ENCODE data around the gene SUMO3.

The SUMO3 gene

DNA sequence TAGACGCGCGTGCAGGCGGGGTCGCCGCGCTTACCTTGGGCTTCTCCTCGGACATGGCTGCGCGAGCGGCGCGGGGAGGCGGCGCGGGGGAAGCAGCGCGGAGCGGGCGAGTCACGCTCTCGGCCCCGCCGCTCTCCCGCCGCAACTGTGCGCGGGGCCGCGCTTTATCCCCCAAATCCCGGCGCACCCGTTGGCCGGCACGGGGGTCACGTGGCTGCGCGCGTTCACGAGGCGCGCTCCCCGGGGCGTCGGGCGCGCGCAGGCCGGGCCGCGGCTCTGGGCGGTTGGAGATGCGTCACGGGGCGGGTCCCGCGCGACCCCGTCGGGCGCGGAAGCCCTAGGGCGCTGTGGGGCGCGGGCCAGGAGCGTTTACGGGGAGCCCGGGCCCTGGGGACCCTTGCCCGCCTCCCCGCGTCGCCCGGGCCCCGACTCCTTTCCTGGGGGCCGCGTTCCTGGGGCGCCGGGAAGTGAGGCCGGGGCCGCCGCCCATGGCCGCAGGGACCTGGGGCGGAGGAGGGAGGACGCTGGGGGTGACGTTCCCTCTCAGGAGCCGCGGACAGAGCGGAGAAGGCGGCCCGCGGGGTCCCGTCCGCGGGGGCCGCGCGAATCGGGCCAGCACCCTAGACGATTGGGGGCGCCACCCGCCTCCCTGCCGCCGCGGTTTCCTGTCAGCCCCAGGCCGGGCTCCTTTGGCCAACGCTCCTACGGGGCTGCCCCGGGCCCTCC is at the start of gene SUMO3:
SUMO3 (minus strand) TSS at position 149 of the 726 bp plus-strand sequence; CDS start at position 55, 94 bp downstream.
- TF ChIP-seq ZNF274 (IDR thresholded peaks at IDR 0.05; ENCODE audit: low read depth, low read length): no peak
- peak within 1 kb of the TSS; percentile 88 for H3K4me3 ChIP-seq (ENCODE audit: low read length)

DNA sequence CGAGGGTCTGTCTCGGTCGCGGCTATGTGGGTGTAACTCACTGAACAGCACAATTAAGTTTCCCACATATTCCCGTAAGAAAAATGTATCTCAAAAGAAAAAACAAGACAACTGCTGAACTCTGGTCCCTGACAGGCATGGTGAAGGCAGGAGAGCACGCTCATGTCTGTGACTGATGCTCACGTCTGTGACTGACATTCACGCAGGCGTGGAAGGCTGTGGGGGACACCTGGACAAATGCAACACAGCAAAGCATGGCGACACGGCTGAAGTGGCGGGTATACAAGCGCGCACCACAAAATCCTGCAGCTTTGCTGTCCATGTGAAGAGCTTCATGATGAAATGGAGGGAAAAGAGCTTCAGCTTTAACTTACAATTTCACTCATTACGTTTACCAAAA is 49.6 kb upstream of the SUMO3 start:
- no peak overlapping the region for H3K4me3 ChIP-seq (ENCODE audit: low read length)
- no peak for TF ChIP-seq ZNF274 (IDR thresholded peaks at IDR 0.05; ENCODE audit: low read depth, low read length)

DNA sequence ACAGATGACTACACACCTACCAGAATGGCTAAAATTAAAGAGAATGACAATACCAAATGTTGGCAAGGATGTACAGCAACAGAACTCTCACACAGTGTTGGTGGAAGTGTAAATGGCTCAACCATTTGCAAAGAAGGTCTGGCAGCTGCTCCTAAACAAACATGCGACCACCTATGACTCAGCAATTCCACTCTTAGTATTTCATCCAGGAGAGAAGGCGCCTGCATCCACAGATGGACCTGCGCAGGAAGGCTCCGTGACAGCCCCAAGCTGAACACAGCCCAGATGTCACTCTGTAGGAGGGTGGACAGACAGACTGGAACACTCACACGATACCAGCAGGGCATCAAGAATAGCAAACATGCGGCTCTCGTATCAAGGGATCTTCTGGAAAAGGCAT is 48.9 kb upstream of the SUMO3 start:
- TF ChIP-seq ZNF274 (IDR thresholded peaks at IDR 0.05; ENCODE audit: low read depth, low read length): no peak
- no peak overlapping the region for H3K4me3 ChIP-seq (ENCODE audit: low read length)

DNA sequence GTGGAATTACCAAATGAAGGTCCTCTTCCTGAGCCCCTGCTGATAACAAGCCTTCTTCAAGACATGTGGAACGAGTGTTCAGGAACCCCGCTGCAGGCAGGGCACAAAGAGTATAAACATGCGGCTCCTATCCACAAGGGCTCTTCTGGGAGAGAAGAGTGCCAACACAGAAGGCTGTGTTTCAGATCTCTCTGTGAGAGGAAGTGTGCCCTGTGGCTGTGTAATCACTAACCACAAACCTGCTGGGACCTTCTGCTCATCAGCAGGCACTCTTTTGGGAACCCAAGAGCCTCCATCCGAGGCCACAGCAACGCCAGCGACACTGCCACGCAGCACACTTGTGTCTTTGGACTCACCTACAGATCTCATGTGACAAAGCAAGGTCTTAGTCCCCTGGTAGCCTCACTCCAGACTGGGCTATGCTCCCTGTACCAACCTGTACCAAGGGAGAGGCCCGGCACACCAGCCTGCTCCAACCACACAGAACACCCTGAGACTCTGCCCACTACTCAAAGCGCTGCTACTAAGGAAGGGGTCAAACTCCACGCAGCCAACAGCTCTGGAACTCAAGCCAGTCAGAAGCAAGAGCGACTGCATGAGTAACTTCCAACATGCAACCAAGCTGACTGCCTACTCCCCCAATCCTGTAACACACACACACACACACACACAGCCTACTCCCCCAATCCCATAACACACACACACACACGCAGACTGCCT is 47.9 kb upstream of the SUMO3 start:
- no peak overlapping the region for H3K4me3 ChIP-seq (ENCODE audit: low read length)
- TF ChIP-seq ZNF274 (IDR thresholded peaks at IDR 0.05; ENCODE audit: low read depth, low read length): no peak

DNA sequence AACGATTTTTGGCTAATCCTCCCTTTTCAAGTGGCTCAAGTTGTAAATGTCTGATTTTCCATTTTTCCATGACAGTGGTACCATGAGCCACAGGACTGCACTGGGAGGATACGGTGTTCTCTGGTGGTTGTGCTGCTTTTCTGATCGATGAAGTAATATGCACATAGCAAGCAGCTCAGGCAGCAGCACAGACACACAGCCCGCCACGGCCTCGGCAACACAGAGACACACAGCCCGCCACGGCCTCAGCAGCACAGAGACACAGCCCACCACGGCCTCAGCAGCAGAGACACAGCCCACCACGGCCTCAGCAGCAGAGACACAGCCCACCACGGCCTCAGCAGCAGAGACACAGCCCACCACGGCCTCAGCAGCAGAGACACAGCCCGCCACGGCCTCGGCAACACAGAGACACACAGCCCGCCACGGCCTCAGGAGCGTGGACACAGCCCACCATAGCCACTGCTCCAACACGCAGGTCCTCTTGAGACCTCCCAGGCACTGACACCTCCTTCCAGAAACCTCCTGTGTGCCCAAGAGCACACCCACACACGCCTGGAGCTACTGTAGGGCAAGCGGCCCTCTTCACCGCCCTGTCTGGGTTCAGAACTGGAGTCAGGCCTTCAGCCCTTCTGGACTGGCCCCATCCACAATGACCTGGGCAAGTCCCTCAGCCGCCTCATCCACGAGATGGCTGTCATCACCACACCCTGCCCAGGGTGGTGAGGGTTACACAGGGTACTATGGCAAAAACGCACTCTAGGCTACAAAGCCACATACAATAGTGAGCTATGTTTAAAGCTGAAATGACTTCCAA is 45.2 kb upstream of the SUMO3 start:
- H3K4me3 ChIP-seq (ENCODE audit: low read length): no peak overlapping the region
- TF ChIP-seq ZNF274 (IDR thresholded peaks at IDR 0.05; ENCODE audit: low read depth, low read length): no peak

DNA sequence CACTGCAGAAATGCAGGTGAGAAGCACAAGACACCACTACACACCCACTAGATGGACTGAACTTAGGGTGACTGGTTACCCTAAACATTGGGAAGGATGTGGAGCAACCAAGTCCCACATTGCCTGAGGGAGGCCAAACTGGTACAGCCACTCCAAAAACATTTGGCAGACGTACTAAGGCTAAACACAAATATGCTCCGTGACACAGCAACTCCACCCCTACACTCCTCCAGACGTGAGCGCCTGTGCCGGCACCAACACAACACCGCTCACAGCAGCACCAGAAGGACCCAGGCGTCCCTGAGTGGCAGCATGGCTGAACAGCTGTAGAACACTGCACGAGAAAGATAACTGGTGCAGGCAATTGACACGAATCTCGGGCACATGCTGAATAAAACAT is 40.9 kb upstream of the SUMO3 start:
- no peak overlapping the region for H3K4me3 ChIP-seq (ENCODE audit: low read length)
- no peak for TF ChIP-seq ZNF274 (IDR thresholded peaks at IDR 0.05; ENCODE audit: low read depth, low read length)

DNA sequence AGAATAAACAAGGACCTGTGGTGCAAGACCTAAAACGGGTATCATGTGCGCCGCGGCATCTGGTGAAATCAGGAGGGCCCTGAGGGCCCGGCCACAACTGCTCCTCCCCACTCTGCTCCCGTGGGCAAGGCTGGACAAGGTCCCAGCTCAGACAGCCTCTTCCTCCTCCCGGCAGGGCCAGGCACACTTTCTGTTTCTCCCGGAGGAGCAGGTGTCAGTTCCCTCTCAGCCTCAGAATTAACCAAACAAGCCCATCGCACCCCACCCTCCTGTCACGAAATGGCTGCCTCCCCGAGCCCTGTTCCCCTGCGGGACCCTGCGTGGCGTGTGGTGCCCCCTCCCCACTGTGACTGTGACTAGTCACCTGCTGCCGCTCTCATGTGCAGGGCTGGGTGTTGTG is 40.4 kb upstream of the SUMO3 start:
- H3K4me3 ChIP-seq (ENCODE audit: low read length): no peak overlapping the region
- no peak for TF ChIP-seq ZNF274 (IDR thresholded peaks at IDR 0.05; ENCODE audit: low read depth, low read length)

DNA sequence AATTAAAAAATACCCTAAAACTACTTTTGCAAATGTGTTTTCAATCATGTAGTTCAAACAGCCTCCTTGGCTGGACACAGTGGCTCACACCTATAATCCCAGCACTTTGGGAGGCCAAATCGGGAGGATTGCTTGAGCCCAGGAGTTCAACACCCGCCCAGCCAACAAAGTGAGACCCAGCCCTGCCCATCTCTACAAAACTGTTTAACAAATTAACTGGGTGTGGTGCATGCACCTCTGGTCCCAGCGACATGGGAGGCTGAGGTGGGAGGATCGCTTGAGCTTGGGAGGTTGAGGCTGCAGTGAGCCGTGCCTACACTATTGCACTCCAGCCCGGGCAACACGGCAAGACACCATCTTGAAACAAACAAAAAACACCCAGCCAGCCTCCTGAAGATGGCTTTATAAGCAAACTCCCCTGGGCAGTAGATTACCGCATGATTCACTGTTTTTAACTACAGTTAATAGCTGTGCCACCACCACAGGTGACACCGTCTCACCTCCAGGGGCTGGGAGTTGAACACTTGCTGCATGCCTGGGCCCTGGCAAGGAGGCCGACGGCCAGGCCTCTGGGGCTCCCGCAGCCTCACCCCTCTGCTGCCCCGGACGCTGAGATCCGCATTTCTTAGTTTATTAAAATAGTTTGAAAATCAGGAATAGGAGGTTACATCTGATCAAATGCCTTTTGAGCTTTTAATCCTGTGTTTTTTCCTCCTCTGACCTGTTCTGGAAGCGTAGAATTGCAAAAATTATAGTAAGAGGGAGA is 39.4 kb upstream of the SUMO3 start:
- TF ChIP-seq ZNF274 (IDR thresholded peaks at IDR 0.05; ENCODE audit: low read depth, low read length): no peak
- no peak overlapping the region for H3K4me3 ChIP-seq (ENCODE audit: low read length)

DNA sequence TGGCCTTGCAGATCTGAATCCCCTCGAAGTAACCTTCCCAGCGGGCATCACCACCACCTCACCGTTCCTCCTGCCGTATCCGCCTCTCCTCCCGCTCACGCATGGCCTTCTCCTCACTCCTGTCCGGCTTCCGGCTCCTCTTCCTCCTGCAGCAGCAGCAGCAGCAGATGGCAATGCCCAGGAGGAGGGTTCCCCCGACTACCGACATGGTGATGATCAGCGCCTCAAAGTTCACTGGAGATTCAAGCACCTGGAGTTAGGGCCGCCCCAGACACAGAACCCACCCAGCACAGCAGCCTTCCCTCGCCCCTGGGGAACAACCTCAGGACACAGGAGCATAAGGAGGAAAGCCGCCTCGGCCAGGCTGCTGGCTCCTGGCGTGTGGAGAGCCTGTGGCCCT is 38.3 kb upstream of the SUMO3 start:
- TF ChIP-seq ZNF274 (IDR thresholded peaks at IDR 0.05; ENCODE audit: low read depth, low read length): no peak
- H3K4me3 ChIP-seq (ENCODE audit: low read length): no peak overlapping the region

DNA sequence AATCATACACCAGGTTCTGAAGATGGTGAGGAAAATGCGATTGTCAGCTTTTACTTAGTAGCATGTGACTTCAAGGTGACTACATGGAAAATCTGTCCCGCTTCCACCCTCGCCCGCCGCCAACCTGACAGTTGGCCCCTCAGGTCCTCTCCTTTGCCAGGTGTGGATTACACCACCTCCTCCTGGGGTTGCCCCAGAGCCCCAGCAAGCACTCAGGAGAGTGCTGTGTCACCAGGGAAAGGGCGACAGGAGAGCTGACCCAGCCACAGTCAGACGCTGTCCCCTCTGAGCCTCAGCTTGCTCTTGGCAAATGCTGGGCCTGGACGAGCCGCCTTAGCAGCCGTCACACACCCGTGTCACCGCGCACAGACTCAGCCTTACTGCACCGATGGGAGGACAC is 37.7 kb upstream of the SUMO3 start:
- no peak overlapping the region for H3K4me3 ChIP-seq (ENCODE audit: low read length)
- no peak for TF ChIP-seq ZNF274 (IDR thresholded peaks at IDR 0.05; ENCODE audit: low read depth, low read length)

DNA sequence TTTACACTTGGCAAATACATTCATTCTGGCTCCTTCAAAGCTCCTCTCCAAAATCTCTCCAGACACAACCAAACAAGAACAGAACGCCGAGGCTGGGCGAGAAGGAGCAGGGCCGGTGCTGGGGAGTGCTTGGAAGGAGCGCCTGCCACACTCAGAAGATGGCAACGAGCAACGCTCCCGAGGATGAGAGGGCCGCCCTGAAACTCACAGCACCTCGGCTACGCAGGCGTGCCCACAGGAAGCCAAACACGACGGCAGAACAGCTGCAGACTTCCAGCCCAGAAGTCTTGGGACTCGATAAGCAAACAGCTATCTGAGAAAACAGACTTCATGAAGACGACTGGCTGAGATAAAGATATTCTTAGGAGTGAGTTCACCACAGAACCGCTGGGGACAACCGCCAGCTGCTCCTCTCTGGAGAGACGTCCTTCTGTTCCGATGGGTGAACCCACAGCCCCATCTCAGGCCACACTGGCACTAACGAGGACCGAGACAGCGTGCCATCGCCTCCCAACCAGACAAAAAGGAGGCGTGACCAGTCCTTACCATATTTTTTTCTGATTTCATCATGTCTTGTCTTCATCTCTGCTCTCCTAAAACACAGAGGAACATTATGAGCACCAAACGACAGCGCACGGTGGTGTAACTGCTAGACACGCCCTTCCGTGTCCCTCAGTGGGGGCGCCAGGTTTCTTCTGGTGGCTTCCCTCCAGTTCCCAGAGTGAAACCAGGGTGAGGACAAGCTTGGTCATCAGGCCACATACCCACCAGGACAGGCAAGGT is 37.0 kb upstream of the SUMO3 start:
- no peak overlapping the region for H3K4me3 ChIP-seq (ENCODE audit: low read length)
- no peak for TF ChIP-seq ZNF274 (IDR thresholded peaks at IDR 0.05; ENCODE audit: low read depth, low read length)

DNA sequence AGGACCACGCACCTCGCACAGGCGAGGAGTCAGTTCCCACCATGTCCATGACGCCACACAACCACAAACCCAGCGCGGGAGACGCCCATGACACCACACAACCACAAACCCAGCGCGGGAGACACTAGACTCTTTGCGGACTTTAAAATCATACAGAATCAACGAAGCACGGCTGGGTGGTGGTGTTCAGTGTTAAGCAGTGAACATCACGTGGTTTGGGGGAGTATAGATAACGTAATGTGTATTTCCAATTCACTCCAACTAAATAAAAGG is 36.5 kb upstream of the SUMO3 start:
- no peak for TF ChIP-seq ZNF274 (IDR thresholded peaks at IDR 0.05; ENCODE audit: low read depth, low read length)
- H3K4me3 ChIP-seq (ENCODE audit: low read length): no peak overlapping the region

DNA sequence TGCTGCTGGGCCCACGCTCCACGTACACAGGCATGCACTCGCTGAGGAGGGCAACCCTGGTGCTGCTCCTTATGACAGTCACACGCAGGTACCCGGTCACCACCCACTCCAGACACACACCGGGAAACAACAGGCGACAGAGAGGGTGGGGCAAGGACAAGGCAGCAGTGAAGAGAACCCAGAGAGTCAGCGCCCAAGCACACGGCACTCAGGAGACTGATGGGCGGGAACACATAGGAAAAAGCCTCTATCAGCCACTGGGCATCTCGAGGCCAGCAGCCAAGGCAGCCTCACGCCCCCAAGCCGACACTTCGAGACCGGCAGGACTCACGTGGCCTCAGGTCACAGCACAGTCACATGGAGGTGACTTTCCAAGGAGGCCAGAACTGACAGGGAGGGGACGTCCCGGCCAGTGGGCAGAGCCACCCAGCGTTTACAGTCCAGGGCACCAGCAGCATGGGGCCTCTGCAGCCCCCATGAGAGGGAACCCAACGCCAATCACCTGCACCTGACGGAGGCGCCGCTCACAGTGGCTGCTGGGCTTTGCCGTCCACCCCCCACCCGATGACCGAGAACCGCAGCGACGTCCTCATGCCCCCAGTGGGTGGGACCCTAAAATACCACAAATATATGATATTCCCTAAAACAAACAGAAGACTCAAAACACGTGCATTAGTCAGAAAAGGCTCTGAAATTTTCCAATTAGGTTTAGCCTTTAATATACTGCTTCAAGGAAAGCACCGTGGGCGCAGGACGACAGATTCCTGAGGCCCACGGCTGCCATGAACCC is 35.9 kb upstream of the SUMO3 start:
- TF ChIP-seq ZNF274 (IDR thresholded peaks at IDR 0.05; ENCODE audit: low read depth, low read length): no peak
- no peak overlapping the region for H3K4me3 ChIP-seq (ENCODE audit: low read length)
